Activated CD8-positive, alpha-beta memory T cell treated with anti-CD3 and anti-CD28 coated beads for 4 hours (primary cell): ENCODE results near the gene EARS2.
"Not testable (repeated sequence)": the region's sequence is repeated elsewhere in the genome, so short reads cannot be mapped to it uniquely, and the experiment has no call there.

Experiments used
- DNase-seq, 2 donors: peaks; one replicate each; pipeline ENCODE4 v3.0.0-alpha.2; 2020; ENCODE audit warnings: low read depth in 2 of 2

The EARS2 gene

GRCh38 chr16:23556881-23557778 is at the start of gene EARS2, which contains the start of gene UBFD1:
TSS of gene EARS2 (minus strand) at chr16:23557350. CDS start at chr16:23557343, 7 bp downstream.
TSS of gene UBFD1 (plus strand) at chr16:23557727. CDS start at chr16:23557743, 16 bp downstream.
- DNase-seq: peak; percentile 97

- DNase-seq: no peak
Observed at GRCh38 chr16:23597003-23597756, 40.0 kb upstream of the EARS2 start.

GRCh38 chr16:23595951-23596720 is 39.0 kb upstream of the EARS2 start, which contains the start of gene NDUFAB1:
TSS of gene NDUFAB1 (minus strand) at chr16:23596316. CDS start at chr16:23596290, 26 bp downstream.
- peak; percentile 77 to 80 for DNase-seq

GRCh38 chr16:23595246-23595950 is 38.2 kb upstream of the EARS2 start:
- no peak for DNase-seq

- DNase-seq: no peak
Observed at GRCh38 chr16:23594186-23594585, 37.0 kb upstream of the EARS2 start.

GRCh38 chr16:23590181-23590580 is 33.0 kb upstream of the EARS2 start:
- DNase-seq: no peak

GRCh38 chr16:23587726-23588125 is 30.6 kb upstream of the EARS2 start:
- no peak for DNase-seq

GRCh38 chr16:23584186-23585076 is 27.3 kb upstream of the EARS2 start:
- DNase-seq: no peak

- DNase-seq: not testable (repeated sequence)
Observed at GRCh38 chr16:23583271-23583670, 26.1 kb upstream of the EARS2 start.

- DNase-seq: no peak
Observed at GRCh38 chr16:23581764-23582163, 24.6 kb upstream of the EARS2 start.

GRCh38 chr16:23580391-23580790 is 23.2 kb upstream of the EARS2 start:
- DNase-seq: no peak

- DNase-seq: no peak
Observed at GRCh38 chr16:23579371-23579770, 22.2 kb upstream of the EARS2 start.

GRCh38 chr16:23578101-23578830 is 21.1 kb upstream of the EARS2 start:
- no peak for DNase-seq

GRCh38 chr16:23577493-23577892 is 20.3 kb upstream of the EARS2 start:
- no peak for DNase-seq

- no peak for DNase-seq
Observed at GRCh38 chr16:23575834-23576233, 18.7 kb upstream of the EARS2 start.

- no peak for DNase-seq
Observed at GRCh38 chr16:23573817-23574216, 16.7 kb upstream of the EARS2 start.

GRCh38 chr16:23572394-23572793 is 15.2 kb upstream of the EARS2 start:
- no peak for DNase-seq

- no peak for DNase-seq
Observed at GRCh38 chr16:23571895-23572294, 14.7 kb upstream of the EARS2 start.

- DNase-seq: no peak
Observed at GRCh38 chr16:23570992-23571632, 14.0 kb upstream of the EARS2 start.
